Measurements from ENCODE around the gene CIDEC.
"Not testable (repeated sequence)": the region's sequence is repeated elsewhere in the genome, so short reads cannot be mapped to it uniquely, and the experiment has no call there.

Gene CIDEC

DNA sequence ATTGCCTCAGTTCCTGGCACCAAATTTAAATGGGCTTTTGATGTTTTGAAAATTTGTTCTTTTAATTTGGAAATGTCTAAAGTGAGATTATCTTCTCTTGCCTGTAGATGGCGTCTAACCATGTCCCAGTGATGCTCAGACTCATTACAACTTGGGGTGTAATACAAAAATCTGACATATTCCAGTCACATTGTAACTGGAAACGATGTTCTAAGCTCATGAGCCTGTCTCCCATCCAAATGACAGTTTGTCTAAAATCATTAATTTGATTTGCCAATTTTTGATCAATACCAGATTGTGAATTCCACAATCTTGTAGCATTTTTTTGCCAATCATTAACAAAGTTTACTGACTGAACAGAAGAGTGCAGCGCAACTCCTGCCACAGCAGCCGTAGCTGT lies 31.2 kb downstream of the CIDEC start:
- POLR2A ChIA-PET; H3K9me3 ChIP-seq (ENCODE audit: control insufficient read depth, insufficient read depth, low read depth, low read length); H3K27ac ChIP-seq (ENCODE audit: extremely low read depth, low read depth, low read length); H3K4me3 ChIP-seq (ENCODE audit: low read depth, low read length); H3K4me1 ChIP-seq (ENCODE audit: control insufficient read depth, insufficient read depth, low read length); H3K36me3 ChIP-seq (ENCODE audit: control insufficient read depth in 2 of 2, insufficient read depth in 1 of 2, low read length in 2 of 2): not testable (repeated sequence)
- CTCF ChIA-PET = interaction anchor here (0.6 to 2.7 kb wide), 10 partner anchors 10 to 100 kb away, joined by 3 to 14 read pairs (median 4); no protein-coding TSS in a partner anchor
- TF ChIP-seq ZNF654 (tag by site-specific recombination; IDR thresholded peaks at IDR 0.05; ENCODE audit: low read depth) = peak; percentile 64

- H3K36me3 ChIP-seq (ENCODE audit: control insufficient read depth in 2 of 2, insufficient read depth in 1 of 2, low read length in 2 of 2); H3K27ac ChIP-seq (ENCODE audit: extremely low read depth, low read depth, low read length); H3K4me3 ChIP-seq (ENCODE audit: low read depth, low read length); POLR2A ChIA-PET; H3K9me3 ChIP-seq (ENCODE audit: control insufficient read depth, insufficient read depth, low read depth, low read length); H3K4me1 ChIP-seq (ENCODE audit: control insufficient read depth, insufficient read depth, low read length): not testable (repeated sequence)
- CTCF ChIA-PET = interaction anchor here (1.4 to 2.7 kb wide), 6 partner anchors 11 to 101 kb away, joined by 3 to 14 read pairs (median 6); no protein-coding TSS in a partner anchor
These were observed 32.2 kb downstream of the CIDEC start for GRCh38 chr3:9847870-9848269.

DNA sequence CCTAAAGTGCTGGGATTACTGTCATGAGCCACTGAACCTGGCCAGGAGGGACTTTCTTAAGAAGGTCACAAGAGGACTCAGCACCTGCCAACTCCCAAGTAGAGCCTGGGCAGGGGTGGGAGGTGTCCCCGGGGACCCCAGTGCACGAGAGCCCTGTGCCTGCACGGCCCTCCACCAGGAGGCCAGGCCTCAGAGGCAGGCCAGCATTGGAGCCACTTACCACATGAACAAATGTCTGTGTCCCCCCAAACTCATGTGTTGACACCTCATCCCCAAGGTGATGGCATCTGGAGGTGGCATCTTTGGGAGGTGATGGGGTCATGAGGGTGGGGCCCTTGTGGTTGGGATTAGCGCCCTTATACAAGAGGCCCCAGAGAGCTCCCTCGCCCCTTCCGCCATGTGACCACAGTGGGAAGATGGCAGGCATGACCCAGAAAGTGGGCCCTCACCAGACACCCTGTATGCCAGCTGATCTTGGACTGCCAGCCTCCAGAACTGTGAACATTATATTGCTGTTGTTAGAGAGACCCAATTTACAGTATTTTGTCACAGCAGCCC lies 33.0 kb downstream of the CIDEC start:
- POLR2A ChIA-PET = no interaction called here
- CTCF ChIA-PET = interaction anchor here (0.6 to 1.1 kb wide), 4 partner anchors 11 to 103 kb away, joined by 3 to 4 read pairs (median 3); no protein-coding TSS in a partner anchor
- no peaks in the 10 kb centered on the region for H3K4me1 ChIP-seq (ENCODE audit: control insufficient read depth, insufficient read depth, low read length)

More for the DNA sequence above, 33.0 kb downstream of the CIDEC start:
- Histone ChIP-seq H3K36me3 (ENCODE audit: control insufficient read depth in 2 of 2, insufficient read depth in 1 of 2, low read length in 2 of 2) (peaks cover 0 to 6% of the 10 kb centered on the region in 2 experiments; a peak in 1 of 3 replicates), H3K4me3 (ENCODE audit: low read depth, low read length) (no peak overlapping the region), H3K27ac (ENCODE audit: extremely low read depth, low read depth, low read length) (no peak overlapping the region), H3K9me3 (ENCODE audit: control insufficient read depth, insufficient read depth, low read depth, low read length) (no peaks in the 10 kb centered on the region)
- TF ChIP-seq SP2 (tag by site-specific recombination; IDR thresholded peaks at IDR 0.05) = no peak
- TF ChIP-seq ZNF266 (tag by site-specific recombination; IDR thresholded peaks at IDR 0.05; ENCODE audit: low read depth) = no peak
- TF ChIP-seq ZNF747 (tag by site-specific recombination; IDR thresholded peaks at IDR 0.05) = no peak
- no peak for TF ChIP-seq ZNF639 (tag by site-specific recombination; IDR thresholded peaks at IDR 0.05)
- TF ChIP-seq ZNF416 (tag by site-specific recombination; IDR thresholded peaks at IDR 0.05) = no peak
- TF ChIP-seq, protein P1, sequence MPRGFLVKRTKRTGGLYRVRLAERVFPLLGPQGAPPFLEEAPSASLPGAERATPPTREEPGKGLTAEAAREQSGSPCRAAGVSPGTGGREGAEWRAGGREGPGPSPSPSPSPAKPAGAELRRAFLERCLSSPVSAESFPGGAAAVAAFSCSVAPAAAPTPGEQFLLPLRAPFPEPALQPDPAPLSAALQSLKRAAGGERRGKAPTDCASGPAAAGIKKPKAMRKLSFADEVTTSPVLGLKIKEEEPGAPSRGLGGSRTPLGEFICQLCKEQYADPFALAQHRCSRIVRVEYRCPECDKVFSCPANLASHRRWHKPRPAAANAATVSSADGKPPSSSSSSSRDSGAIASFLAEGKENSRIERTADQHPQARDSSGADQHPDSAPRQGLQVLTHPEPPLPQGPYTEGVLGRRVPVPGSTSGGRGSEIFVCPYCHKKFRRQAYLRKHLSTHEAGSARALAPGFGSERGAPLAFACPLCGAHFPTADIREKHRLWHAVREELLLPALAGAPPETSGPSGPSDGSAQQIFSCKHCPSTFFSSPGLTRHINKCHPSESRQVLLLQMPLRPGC (tag by site-specific recombination; IDR thresholded peaks at IDR 0.05) = no peak
- TF ChIP-seq YY1 (tag by site-specific recombination; IDR thresholded peaks at IDR 0.05) = no peak
- no peak for TF ChIP-seq ZNF404 (tag by site-specific recombination; IDR thresholded peaks at IDR 0.05)
- no peak for TF ChIP-seq ZNF830 (tag by site-specific recombination; IDR thresholded peaks at IDR 0.05; ENCODE audit: low read depth)
- no peak for TF ChIP-seq AEBP2 (tag by site-specific recombination; IDR thresholded peaks at IDR 0.05; ENCODE audit: borderline replicate concordance)
- TF ChIP-seq ZNF843 (tag by site-specific recombination; IDR thresholded peaks at IDR 0.05) = no peak
- no peak for TF ChIP-seq ZNF366 (tag by site-specific recombination; conservative IDR thresholded peaks at IDR 0.05)
- no peak for TF ChIP-seq ZNF174 (tag by site-specific recombination; IDR thresholded peaks at IDR 0.05)
- TF ChIP-seq ZBTB11 (tag by site-specific recombination; conservative IDR thresholded peaks at IDR 0.05; ENCODE audit: low read depth) = no peak
- TF ChIP-seq ZNF292 (tag by site-specific recombination; IDR thresholded peaks at IDR 0.05; ENCODE audit: borderline replicate concordance, low read depth) = no peak
